HL-60 (cell line): ENCODE measurements around the gene PHF21A.

Experiments
- DNase-seq, 2 experiments: peaks; one replicate each; pipeline ENCODE4 v3.0.0-alpha.2; 2010 to 2020; ENCODE audit warnings: low read depth in 1 of 2, low spot score in 1 of 2
- H3K27ac ChIP-seq: fragments of 250-450 bp; sonication (Bioruptor Pico); replicated peaks from 2 replicates; pipeline ENCODE4 v1.5.1; 2020; ENCODE audit warnings: mild to moderate bottlenecking, moderate library complexity
- H3K27me3 ChIP-seq: fragments of 250-450 bp; sonication (Bioruptor Pico); 2 replicates; pipeline ENCODE4 v1.5.1; 2021; ENCODE audit warnings: mild to moderate bottlenecking, moderate library complexity; ENCODE audit not compliant: insufficient read depth, poor library complexity, severe bottlenecking
- H3K4me3 ChIP-seq: replicated peaks from 2 replicates; pipeline ENCODE4 v1.5.1; 2011; ENCODE audit warnings: mild to moderate bottlenecking, control low read depth, low read length; ENCODE audit not compliant: insufficient read depth
- GABPA ChIP-seq: IDR thresholded peaks from 2 replicates; pipeline ENCODE4 v1.6.1; 2012; ENCODE audit warnings: low read depth
- POLR2AphosphoS5 ChIP-seq: IDR thresholded peaks from 2 replicates; pipeline ENCODE4 v1.6.1; 2012; ENCODE audit warnings: low read depth
- SPI1 ChIP-seq: IDR thresholded peaks from 2 replicates; pipeline ENCODE4 v1.6.1; 2012; ENCODE audit warnings: low read depth, mild to moderate bottlenecking, borderline replicate concordance
- TF ChIP-seq, protein P1 (sequence below): IDR thresholded peaks from one replicate; pipeline ENCODE4 v1.5.1; 2011; ENCODE audit warnings: low read length, control low read depth, inconsistent platforms; ENCODE audit not compliant: insufficient read depth
- TF ChIP-seq, protein P2 (sequence below): IDR thresholded peaks from 2 replicates; pipeline ENCODE4 v1.6.1; 2012; ENCODE audit warnings: low read depth; ENCODE audit not compliant: insufficient replicate concordance

Gene PHF21A

DNA sequence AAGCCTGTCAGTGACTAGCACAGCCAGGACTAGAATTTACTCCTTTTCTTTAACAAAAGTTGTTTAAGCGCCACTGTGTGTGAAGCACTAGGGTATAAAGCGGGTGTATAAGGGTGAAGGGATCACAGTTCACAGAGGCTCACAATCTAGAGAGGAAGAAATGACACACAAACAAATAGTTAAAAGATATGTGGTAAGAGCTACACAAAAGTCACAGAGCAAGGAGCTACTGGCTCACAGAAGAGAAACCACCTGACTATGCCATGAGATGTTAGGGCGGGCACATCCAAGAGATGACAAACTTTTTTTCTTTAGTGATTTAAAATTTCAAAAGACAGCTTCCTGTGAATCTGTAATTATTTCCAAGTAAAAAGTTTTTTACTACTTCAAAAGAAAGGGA lies 55.6 kb downstream of the PHF21A start:
- DNase-seq: no peak
- Histone ChIP-seq H3K27ac (no peak overlapping the region), H3K4me3 (no peak overlapping the region), H3K27me3 (no peaks in the 10 kb centered on the region)
- TF ChIP-seq POLR2AphosphoS5 (no peak), GABPA (no peak), SPI1 (no peak)
- TF ChIP-seq, protein P1, sequence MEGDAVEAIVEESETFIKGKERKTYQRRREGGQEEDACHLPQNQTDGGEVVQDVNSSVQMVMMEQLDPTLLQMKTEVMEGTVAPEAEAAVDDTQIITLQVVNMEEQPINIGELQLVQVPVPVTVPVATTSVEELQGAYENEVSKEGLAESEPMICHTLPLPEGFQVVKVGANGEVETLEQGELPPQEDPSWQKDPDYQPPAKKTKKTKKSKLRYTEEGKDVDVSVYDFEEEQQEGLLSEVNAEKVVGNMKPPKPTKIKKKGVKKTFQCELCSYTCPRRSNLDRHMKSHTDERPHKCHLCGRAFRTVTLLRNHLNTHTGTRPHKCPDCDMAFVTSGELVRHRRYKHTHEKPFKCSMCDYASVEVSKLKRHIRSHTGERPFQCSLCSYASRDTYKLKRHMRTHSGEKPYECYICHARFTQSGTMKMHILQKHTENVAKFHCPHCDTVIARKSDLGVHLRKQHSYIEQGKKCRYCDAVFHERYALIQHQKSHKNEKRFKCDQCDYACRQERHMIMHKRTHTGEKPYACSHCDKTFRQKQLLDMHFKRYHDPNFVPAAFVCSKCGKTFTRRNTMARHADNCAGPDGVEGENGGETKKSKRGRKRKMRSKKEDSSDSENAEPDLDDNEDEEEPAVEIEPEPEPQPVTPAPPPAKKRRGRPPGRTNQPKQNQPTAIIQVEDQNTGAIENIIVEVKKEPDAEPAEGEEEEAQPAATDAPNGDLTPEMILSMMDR: no peak
- TF ChIP-seq, protein P2, sequence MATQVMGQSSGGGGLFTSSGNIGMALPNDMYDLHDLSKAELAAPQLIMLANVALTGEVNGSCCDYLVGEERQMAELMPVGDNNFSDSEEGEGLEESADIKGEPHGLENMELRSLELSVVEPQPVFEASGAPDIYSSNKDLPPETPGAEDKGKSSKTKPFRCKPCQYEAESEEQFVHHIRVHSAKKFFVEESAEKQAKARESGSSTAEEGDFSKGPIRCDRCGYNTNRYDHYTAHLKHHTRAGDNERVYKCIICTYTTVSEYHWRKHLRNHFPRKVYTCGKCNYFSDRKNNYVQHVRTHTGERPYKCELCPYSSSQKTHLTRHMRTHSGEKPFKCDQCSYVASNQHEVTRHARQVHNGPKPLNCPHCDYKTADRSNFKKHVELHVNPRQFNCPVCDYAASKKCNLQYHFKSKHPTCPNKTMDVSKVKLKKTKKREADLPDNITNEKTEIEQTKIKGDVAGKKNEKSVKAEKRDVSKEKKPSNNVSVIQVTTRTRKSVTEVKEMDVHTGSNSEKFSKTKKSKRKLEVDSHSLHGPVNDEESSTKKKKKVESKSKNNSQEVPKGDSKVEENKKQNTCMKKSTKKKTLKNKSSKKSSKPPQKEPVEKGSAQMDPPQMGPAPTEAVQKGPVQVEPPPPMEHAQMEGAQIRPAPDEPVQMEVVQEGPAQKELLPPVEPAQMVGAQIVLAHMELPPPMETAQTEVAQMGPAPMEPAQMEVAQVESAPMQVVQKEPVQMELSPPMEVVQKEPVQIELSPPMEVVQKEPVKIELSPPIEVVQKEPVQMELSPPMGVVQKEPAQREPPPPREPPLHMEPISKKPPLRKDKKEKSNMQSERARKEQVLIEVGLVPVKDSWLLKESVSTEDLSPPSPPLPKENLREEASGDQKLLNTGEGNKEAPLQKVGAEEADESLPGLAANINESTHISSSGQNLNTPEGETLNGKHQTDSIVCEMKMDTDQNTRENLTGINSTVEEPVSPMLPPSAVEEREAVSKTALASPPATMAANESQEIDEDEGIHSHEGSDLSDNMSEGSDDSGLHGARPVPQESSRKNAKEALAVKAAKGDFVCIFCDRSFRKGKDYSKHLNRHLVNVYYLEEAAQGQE: no peak

DNA sequence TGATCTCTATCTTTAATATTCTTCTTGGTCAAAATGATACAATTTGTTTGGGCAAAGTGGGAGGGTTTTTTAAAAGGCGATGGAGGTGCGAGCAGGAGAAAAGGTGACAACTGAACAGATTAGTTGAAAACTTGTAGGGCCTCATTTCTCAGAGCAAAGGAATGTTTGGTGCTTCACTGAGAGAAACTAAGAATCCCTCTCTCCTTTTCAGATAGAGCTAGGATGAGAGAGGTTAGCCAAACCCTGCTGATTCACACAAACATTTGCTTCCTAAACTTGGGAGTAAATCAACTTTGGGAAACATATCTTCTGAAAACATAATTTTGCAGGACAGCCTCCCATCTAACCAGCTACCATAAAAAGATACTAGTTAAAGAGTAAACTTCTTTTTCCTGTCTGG lies 57.0 kb downstream of the PHF21A start:
- Histone ChIP-seq H3K4me3 (no peak overlapping the region), H3K27me3 (no peaks in the 10 kb centered on the region), H3K27ac (no peak overlapping the region)
- TF ChIP-seq, protein P2: no peak
- no peak for TF ChIP-seq POLR2AphosphoS5
- DNase-seq: no peak

DNA sequence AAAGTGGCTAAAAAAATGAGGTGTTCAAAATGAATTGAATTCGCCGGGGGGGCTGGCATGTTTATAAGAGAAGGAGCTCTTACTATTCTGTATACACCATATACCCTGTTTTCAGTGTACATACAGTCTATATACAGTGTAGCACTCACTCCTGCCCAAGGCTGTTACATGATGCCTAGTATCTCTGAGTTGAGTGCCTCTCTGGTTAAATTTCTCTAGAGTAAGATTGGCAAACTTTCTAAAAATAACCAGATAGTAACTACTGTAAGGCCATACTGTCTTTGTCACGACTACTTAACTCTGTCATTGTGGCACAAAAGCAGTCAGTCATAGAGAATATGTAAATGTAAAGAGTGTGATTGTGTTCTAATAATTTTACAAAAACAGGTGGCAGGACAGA lies 58.1 kb downstream of the PHF21A start:
- H3K4me3 ChIP-seq: no peak overlapping the region
- no peak overlapping the region for H3K27ac ChIP-seq
- no peaks in the 10 kb centered on the region for H3K27me3 ChIP-seq
- TF ChIP-seq GABPA (no peak), POLR2AphosphoS5 (no peak), SPI1 (no peak)
- TF ChIP-seq, protein P1: no peak
- TF ChIP-seq, protein P2: no peak
- DNase-seq: no peak

DNA sequence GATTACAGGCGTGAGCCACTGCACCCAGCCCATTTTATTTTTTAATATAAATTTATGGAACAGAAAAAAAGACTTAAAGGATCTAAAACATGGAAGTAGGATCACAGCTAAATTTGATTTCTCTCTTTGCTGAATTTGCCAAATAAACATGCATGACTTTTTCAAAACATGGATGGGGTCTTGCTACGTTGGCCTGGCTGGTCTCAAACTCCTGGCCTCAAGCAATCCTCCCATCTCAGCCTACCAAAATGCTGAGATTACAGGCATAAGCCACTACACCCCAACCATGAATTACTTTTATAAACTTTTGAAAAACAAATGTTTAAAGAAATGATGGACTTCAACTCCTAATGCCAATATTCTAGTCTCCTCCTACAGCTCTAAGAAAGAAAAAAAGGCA lies 61.2 kb downstream of the PHF21A start:
- Histone ChIP-seq H3K4me3 (no peak overlapping the region), H3K27ac (no peak overlapping the region), H3K27me3 (no peaks in the 10 kb centered on the region)
- no peak for DNase-seq
- TF ChIP-seq GABPA (no peak), POLR2AphosphoS5 (no peak), SPI1 (no peak)
- TF ChIP-seq, protein P2: no peak
- TF ChIP-seq, protein P1: no peak
